TTC549 (cell line): ENCODE measurements around the gene SLC38A8.

Source experiments
- FAIRE-seq: peaks from 2 replicates; lab custom pipeline; 2012; peaks lifted over from hg19 to GRCh38; lab: Jason Lieb, UNC

SLC38A8 gene

GRCh38 chr16:84042308-84042878 is at the start of gene SLC38A8:
Gene SLC38A8, minus strand, starts transcription at chr16:84042795. Its CDS starts 638 bp downstream, at chr16:84042157.
- no peak for FAIRE-seq

DNA sequence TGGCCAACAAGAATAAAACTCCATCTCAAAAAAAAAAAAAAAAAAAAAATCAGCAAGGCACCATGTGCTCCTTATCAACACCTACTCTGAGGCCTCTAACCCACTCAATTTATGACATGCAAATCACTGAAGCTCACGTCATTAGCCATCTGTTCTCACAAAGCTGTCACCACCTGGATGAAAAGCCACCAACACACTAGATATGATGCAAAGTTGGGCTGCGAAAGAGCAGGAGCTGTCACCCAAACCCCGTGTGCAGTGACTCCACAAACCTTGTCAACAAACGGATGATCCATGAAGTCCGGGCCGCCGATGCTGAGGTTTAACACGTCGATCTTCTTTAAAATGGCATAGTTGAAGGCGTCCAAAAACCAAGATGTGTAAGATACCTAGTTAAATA is 48.9 kb upstream of the SLC38A8 start:
- FAIRE-seq: no peak

- no peak for FAIRE-seq
Observed at GRCh38 chr16:84090211-84090610, 47.6 kb upstream of the SLC38A8 start.

DNA sequence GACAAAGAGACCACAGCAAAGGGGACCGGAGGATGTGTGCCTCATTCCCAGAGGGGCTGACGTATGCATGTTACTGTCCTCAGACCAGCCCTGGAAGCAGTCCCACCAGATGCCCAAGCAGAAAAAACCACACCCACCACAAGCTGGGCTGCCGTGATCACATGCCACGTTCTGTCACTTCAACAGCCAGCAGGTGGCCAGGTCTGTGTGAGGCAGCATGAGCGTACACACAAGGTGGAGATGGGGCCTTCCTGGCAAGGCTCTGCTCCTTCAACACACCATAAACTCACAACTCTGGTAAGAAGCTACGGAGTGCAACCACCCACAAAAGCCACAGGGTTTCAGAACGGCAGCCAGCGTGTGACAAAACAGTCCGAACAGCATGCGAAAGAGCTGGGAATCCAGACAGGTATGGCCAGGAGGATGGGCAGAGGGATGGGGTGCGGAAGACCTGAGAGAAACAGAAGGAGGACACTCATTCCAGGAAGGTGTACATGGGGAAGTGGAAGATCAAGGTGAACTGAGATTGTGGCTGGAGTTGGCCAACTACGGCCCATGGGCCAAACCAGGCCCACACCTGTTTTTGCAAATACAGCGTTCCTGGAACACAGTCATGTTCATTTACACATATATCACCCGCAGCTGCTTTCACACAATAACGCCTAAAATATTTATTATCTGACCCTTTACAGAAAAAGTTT is 46.2 kb upstream of the SLC38A8 start:
- FAIRE-seq: no peak

- no peak for FAIRE-seq
Observed at GRCh38 chr16:84087466-84088151, 45.0 kb upstream of the SLC38A8 start.

- no peak for FAIRE-seq
Observed at GRCh38 chr16:84087001-84087400, 44.4 kb upstream of the SLC38A8 start.

GRCh38 chr16:84086341-84086740 is 43.7 kb upstream of the SLC38A8 start:
- no peak for FAIRE-seq

DNA sequence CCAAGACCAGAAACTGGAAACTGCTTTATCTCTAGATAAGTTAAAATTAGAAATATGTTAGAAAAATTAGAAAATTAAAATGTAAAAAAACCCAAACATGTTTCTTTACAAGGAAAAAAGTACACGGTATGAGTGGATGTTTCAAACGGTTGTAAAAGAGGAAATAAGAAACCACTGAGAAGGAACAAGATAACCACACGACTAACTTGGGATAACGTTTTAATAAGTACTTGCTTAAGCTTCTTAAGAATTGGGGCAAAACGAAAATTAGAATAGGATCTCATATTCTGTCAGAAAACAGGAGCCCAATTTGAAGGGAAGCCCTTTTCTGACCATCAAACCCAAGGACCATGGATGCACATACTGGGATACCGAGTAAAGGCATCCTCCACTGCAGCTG is 43.2 kb upstream of the SLC38A8 start:
- no peak for FAIRE-seq

- FAIRE-seq: no peak
Observed at GRCh38 chr16:84085271-84085667, 42.7 kb upstream of the SLC38A8 start.

DNA sequence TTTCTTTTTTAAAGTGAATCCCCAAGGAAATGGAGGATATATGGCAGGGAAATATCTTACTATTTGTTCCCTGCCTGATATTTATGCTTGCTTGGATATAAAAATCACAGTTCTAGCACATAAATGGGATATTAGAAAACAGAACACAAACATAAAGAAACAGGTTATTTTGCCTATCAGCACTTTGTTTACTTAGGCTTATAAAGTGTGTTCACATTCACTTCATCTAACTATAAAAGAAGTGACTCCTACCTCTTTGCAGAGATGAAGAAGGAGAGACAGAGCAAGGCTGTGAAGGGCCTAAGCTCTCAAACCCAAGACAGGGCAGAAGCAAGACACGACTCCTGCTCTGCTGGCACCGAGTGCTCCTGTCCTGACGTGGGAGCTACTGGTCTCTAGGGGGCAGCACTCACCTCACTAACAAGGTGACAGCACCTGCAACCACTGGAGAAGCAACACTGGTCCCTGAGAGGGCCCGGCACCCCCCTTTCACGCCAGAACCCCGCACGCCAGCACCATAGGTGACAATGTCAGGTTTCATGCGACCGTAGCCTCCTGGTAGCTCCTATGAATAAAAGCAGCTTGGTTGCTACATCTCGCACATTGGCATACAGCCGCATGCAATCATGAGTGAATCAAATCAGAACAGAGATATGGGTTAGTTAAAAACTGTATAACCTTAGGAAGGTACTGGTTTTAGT is 42.1 kb upstream of the SLC38A8 start:
- no peak for FAIRE-seq

GRCh38 chr16:84082835-84083569 is 40.4 kb upstream of the SLC38A8 start:
- no peak for FAIRE-seq

DNA sequence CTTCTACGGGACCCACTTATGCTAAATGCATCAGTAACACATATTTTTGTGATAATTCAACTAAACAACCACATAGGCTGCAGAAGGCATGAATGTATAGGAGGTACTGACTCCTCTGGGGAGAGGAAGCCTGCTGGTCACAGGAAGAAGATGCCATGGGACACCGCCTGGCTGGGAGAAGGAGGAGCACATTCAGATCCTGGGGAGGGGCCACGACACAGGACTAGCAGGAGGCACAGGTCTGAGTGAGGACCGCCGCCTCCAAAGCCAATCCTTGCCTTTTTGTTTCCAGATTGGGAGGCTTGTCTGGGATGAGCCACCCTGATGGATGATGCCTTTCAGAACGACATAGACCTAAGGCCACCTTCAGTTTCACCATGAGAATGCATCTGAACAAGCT is 39.5 kb upstream of the SLC38A8 start:
- no peak for FAIRE-seq

DNA sequence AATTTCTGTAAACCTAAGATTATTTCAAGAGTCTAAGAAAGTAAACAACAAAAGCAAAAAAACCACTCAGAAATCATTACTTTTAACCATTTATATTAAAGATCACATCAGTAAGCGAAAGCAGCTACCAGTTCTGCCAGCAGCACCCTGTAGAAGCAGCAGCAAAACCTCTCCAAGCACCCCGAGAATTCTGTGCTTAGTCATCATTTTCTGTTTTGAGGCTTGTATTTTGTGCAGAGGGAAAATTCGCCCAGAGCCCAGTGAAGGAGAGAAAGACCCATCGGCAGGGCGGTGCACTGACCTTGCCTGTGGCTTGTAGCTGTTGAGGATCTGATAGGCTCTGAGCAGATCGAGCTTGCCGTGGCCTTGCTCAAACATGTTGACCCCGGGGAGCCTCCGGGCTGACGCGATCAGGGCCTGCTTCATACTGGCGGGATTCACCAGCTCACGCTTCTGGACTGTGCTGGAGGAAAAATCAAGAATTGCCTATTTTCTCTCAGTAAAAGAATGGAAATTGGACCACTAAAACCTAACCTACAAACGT is 38.9 kb upstream of the SLC38A8 start:
- no peak for FAIRE-seq

DNA sequence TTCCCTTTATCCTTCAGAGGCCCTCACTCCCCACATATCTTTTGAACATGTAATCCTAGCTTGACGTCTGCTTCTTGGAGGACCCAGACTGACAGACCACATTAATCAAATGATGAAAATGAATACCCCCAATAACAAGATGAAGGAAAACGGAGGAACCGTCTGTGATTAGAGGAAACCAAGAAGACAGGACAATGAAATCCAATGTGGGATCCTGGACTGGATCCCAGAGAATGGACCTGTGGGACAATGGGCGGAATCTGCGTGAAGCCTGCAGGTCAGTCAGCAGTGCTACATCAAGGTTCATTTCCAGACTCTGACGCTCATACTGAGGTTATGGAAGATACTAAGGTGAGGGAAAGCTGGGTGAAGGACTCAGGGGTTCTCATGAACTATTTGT is 38.2 kb upstream of the SLC38A8 start:
- FAIRE-seq: no peak

DNA sequence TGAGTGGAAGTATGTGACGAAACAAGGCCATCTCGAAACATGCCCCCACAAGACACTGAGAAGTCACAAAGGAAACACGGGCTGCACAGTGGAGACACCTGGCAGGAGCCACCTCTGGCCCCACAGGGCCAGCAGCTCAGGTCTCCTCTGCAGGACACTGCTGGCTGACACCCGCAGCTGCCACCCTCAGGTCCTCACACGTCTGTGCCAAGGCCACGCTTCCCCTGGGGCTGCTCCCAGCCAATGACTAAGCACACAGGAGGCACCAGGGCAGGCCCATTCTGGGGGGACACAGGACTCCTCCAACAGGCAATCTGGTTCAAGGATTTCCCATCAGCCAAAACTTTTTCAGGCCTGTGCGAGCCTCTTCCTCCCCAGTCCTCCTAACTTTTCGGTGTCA is 37.8 kb upstream of the SLC38A8 start:
- FAIRE-seq: no peak

- FAIRE-seq: no peak
Observed at GRCh38 chr16:84079664-84080063, 37.1 kb upstream of the SLC38A8 start.

- no peak for FAIRE-seq
Observed at GRCh38 chr16:84075376-84075775, 32.8 kb upstream of the SLC38A8 start.

DNA sequence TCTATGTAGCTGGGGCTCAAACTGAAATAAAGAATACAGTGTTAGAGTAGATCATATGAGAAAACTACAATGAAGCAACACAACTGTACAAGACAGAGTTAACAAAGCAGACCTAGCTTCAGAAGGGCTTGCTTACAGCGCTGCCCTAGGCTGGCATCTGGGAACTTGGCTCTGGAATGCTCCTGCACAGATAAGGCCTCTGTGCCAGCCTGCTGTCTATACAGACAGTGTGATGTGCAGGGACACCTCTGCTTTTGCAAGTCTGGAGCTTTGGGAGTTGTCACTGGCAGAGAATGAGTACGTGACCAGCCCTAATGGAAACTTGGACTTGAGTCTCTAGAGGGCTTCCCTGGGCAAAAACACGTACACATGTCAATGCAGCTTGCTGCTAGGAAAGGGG is 32.1 kb upstream of the SLC38A8 start:
- no peak for FAIRE-seq

DNA sequence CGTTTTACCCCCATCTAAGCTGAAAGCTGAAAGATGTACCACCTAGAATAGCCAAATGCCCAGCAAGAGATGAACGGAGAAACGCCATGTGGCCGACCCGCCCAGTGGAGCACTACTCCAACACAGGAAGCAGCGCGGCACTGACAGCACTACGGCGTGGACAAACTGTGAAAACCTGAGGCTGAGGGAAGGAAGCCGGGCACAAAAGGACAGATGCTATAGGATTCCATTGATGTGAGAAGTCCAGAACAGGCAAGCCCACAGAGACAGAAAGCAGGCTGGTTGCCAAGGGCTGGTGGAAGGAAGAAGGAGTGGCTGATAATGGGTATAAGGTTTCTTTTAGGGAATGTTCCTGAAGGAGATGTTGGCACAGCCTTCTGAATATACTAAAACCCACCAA is 29.4 kb upstream of the SLC38A8 start:
- FAIRE-seq: no peak

DNA sequence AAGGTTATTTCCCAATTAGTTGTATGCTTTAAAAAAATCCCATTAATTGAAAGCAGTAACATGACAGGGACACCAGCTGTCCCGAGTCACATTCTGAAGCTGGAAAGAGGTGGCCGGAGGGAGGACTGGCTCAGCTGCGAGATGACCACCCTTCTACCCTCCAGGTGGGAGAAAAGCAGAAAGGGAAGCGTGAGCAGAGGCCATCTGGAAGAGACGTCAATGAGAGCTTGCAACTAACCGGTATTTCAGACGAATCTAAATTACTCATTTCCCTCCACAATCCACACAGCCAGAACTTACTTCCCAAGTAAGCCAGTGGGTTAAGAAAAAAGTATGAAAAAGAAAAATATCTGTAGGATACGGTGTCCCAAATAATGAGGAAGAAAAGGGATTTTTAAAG is 28.5 kb upstream of the SLC38A8 start:
- FAIRE-seq: no peak

DNA sequence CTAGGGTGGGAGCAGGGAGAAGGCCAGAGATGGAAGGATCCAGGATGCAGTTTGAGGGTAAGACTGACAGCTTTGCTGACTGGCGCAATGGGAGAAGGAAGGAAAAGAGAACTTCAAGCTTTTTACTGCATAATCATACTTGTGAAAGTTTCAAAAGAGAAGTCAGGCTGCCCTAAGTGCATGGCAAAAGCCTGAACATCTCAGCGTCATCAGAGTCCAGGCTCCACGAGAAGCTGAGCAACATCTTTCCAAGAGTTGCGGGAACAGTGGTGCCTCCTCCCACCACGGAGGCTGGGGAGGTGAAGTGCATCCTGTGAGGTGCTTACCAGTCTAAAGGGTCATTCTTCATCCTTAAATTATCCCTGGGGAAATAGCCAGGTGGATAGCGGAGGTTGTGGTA is 26.9 kb upstream of the SLC38A8 start:
- no peak for FAIRE-seq

DNA sequence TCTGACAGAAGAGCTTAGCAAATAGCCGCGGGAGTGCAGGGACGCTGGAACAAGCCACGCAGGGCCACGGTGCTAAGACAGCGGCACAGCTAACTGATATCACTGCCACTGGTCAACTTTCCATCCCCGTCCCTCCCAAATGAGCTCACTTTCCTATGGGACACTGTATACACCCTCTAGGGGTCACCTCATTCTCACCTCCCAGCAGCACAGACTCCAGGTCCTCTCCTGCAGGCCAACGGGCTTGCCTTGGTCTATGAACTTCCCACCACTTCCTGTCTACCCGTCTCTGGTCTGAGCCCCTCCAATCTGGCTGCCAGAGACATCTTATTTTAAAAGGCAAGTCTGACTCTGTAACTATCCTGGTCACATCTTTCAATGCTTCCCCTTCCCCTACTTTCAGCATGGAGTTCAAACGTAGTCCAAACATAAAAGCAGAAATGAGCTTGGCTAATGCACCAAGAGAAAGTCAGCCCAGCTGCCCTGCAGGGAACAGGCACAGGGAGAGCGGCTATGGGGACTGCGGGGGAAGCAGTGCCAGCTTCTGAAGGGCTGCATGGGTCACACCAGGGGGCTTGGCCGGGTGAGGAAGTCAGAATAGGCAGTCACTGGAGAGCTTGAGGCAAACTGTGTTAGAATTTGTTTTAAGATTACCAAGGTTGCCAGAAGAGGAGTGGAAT is 26.3 kb upstream of the SLC38A8 start:
- no peak for FAIRE-seq
